HFFc6 (cell line): ENCODE data around the gene ABCD3. TPM values are rescaled to one million over a fixed set of nuclear protein-coding genes. Genes with fewer than 3 reads are reported as not detected.

Experiments
- DNase-seq: peaks from one replicate; pipeline ENCODE4 v3.0.0-alpha.2; 2018
- H3K27ac Mint-ChIP-seq: 2 replicates; pipeline ENCODE4 v1.8.0; 2020; ENCODE audit warnings: mild to moderate bottlenecking, mixed read lengths
- H3K27me3 Mint-ChIP-seq: 2 replicates; pipeline ENCODE4 v1.8.0; 2021; ENCODE audit warnings: mild to moderate bottlenecking, moderate library complexity, mixed read lengths; ENCODE audit not compliant: insufficient read depth
- H3K36me3 Mint-ChIP-seq: 2 replicates; pipeline ENCODE4 v1.8.0; 2021; ENCODE audit warnings: low read depth, mixed read lengths
- H3K4me1 Mint-ChIP-seq: 2 replicates; pipeline ENCODE4 v1.8.0; 2020; ENCODE audit warnings: low read depth, mixed read lengths
- H3K4me3 Mint-ChIP-seq: 2 replicates; pipeline ENCODE4 v1.8.0; 2020; ENCODE audit warnings: mild to moderate bottlenecking, moderate library complexity, mixed read lengths
- H3K9me3 Mint-ChIP-seq: 2 replicates; pipeline ENCODE4 v1.8.0; 2020; ENCODE audit warnings: mild to moderate bottlenecking, mixed read lengths
- CTCF ChIP-seq: fragments of 200-600 bp; sonication (generic); IDR thresholded peaks from 2 replicates; pipeline ENCODE4 v1.5.0; 2021; ENCODE audit warnings: antibody characterized with exemption, mild to moderate bottlenecking
- total RNA-seq, 6 experiments: library from RNA; stranded (reverse); fragmentation: NEBNext Ultra II Directional; extraction: Animal tissue kit (Norgen Biotek cat#: 25700); gene quantifications; 2 replicates in 1 of 6; 3 replicates in 5 of 6; pipeline ENCODE4 v1.2.3, GENCODE V29; 2021

The ABCD3 gene
- total RNA-seq, 6 experiments from 2014 or later = 43.2 to 49.0 (median 46.3) TPM

DNA sequence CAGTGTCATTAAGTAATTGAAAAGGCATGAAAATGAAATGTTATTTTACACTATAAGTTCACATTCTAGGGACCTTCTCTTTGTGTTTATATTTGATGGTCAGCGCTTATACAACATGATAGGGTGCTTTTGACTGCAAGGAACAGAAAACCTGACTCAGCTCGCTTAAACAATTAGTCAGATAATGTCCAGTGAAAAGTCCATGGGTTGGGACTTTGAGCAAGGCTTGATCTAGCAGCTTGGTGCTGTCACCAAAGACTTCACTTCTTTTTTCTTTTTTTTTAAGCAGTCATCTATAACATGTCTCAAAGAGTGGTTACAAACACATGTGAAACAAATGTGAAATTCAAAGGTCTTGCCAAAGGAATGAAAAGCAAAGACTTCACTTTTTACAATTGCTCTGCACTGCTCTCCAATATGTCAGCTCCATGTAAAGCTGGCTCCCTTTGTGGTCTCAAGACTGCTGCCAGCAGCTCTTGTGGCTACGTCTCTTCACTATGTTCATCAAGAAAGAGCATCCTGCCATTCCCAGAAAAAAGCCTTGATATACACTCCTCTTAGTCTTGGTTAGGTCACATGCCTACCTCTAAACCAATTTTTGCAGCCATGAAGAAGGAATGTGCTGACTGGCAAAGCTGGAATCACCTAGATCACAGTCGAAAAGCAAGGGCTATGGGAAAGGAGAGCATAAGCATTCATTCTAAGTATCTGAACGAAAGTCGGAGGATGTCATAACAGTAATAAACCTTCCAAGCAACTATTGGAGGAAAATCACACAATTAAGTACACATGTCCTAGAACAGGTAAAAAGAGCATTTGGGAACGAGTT, 108.2 kb downstream of the ABCD3 start:
- no peak for DNase-seq
- Mint-ChIP-seq H3K27me3 (peaks cover 12% of the 10 kb centered on the region), H3K9me3 (no peaks in the 10 kb centered on the region), H3K4me3 (no peak overlapping the region; the same call in 1 of the 2 replicates), H3K36me3 (peaks cover 18% of the 10 kb centered on the region), H3K27ac (peak overlapping the region; percentile 48), H3K4me1 (peaks cover 72% of the 10 kb centered on the region)
- no peak for TF ChIP-seq CTCF

- Mint-ChIP-seq H3K4me3 (no peak overlapping the region), H3K36me3 (peaks cover 22% of the 10 kb centered on the region), H3K9me3 (no peaks in the 10 kb centered on the region), H3K4me1 (peaks cover 72% of the 10 kb centered on the region), H3K27me3 (peaks cover 14% of the 10 kb centered on the region), H3K27ac (peak overlapping the region; percentile 59)
- peak; percentile 59 for TF ChIP-seq CTCF
- peak; percentile 79 for DNase-seq
These were observed 109.3 kb downstream of the ABCD3 start for GRCh38 chr1:94527447-94528031.

GRCh38 chr1:94528299-94528698, 110.1 kb downstream of the ABCD3 start:
- peaks cover 73% of the 10 kb centered on the region for H3K4me1 Mint-ChIP-seq
- H3K4me3 Mint-ChIP-seq = no peak overlapping the region; the same call in 1 of the 2 replicates
- TF ChIP-seq CTCF = peak; percentile 39; the same call in 1 of the 2 replicates
- peak overlapping the region; percentile 59 for H3K27ac Mint-ChIP-seq
- H3K27me3 Mint-ChIP-seq = peaks cover 14% of the 10 kb centered on the region
- peak; percentile 57 for DNase-seq
- peaks cover 29% of the 10 kb centered on the region for H3K36me3 Mint-ChIP-seq
- no peaks in the 10 kb centered on the region for H3K9me3 Mint-ChIP-seq

DNA sequence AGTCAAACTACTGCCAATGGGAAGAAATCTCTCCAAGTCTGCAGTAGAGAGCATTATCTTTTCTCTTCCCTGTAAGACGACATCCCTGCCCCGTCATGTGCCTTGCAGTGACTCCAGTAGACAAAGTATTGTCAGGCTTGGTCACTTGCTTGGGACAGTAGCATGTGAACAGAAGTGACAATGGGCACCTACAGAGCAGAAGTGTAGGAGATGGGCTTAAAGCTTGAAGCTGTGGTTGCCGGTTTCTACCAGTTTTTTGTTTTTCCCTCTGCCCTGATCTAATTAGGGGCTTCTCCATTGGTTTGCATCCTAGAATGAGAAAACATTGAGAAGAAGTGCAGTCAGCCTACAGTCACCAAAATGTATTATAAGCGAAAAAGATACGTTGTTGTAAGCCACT, 110.6 kb downstream of the ABCD3 start:
- Mint-ChIP-seq H3K4me1 (peaks cover 78% of the 10 kb centered on the region), H3K27ac (peak overlapping the region; percentile 59), H3K9me3 (no peaks in the 10 kb centered on the region), H3K4me3 (no peak overlapping the region; the same call in 1 of the 2 replicates), H3K36me3 (peaks cover 34% of the 10 kb centered on the region), H3K27me3 (peaks cover 14% of the 10 kb centered on the region)
- no peak for TF ChIP-seq CTCF
- DNase-seq = no peak

- TF ChIP-seq CTCF = no peak
- Mint-ChIP-seq H3K9me3 (no peaks in the 10 kb centered on the region), H3K4me1 (peaks cover 84% of the 10 kb centered on the region), H3K4me3 (no peak overlapping the region), H3K27me3 (peaks cover 14% of the 10 kb centered on the region), H3K27ac (no peak overlapping the region), H3K36me3 (peaks cover 40% of the 10 kb centered on the region)
- no peak for DNase-seq
These were observed 111.2 kb downstream of the ABCD3 start for GRCh38 chr1:94529416-94529815.
